Measurements from ENCODE around the gene CHRD.

GRCh38 chr3:184352149-184352785 is 27.6 kb upstream of the CHRD start:
- TF ChIP-seq CTCF (IDR thresholded peaks at IDR 0.05) = no peak
- TF ChIP-seq POLR2A (IDR thresholded peaks at IDR 0.05) = no peak

Measured in tibial nerve (tissue), 3 donors.